ENCODE measurements around the gene USP20.

Gene USP20

DNA sequence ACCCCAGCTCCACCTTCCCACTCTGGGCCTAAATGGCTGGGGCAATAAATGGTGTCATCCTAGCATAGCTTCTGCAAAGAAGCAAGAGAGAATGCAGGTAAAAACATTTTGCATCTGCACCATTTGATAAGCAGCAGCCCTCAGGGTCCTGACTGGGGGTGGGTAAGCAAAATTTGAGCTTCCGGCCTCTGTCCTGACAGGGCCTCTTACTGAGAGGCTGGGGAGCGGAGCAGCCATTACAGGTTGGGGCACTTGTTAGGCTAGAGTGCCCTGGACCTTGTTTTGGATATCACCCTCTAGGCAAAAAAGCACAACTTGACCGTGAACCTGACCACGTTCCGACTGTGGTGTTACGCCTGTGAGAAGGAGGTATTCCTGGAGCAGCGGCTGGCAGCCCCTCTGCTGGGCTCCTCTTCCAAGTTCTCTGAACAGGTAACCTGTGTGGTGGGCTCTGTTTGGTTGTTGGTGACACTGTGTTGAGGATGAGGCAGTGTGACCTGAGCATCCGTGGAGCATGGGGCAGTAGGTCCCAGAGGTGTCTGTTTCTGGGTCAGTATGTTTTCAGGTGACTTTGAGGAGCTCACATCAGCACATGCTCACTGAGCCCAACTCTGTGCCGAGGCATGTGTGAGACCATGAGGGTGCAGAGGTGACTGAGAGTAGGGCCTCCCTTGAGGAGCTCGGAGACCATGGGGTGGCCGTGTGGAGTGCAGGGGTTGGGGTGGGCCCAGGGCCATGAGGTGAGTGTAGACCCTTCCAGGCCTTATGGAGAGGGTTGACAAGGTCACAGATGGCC is 23.1 kb downstream of the USP20 start:
- DNase-seq = no peak

DNA sequence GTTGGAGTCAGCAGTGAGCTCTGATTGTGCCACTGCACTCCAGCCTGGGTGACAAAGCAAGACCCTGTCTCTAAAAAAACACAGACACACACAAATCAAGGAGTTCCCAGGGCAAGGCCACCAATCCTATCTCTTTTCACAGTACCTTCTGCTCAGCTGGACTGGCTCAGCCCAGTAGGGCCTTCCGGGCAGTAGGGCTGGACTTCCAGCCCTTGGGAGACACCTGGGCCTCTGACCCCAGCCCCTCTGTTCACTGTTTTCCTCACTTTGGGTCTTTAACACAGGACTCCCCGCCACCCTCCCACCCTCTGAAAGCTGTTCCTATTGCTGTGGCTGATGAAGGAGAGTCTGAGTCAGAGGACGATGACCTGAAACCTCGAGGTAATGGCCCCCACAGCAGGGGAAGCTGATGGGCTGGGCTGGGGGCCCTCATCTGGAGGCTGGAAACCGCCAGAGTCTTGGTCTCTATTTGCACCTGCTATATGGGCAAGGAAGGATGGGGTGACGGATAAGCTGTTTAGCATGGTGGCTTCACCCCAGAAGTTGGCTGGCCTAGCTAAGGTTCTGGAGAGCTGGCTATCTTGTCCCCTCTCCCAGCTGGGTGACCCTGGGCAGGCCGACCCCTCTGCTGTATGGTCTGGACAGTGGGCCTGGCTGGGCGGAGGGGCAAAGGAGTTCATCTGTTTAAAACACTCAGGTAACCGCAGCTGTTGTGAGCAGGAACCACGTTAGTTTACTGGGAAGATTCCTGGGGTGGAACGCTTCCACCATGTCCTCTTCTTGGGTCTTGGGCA is 25.6 kb downstream of the USP20 start:
- no peak for DNase-seq

DNA sequence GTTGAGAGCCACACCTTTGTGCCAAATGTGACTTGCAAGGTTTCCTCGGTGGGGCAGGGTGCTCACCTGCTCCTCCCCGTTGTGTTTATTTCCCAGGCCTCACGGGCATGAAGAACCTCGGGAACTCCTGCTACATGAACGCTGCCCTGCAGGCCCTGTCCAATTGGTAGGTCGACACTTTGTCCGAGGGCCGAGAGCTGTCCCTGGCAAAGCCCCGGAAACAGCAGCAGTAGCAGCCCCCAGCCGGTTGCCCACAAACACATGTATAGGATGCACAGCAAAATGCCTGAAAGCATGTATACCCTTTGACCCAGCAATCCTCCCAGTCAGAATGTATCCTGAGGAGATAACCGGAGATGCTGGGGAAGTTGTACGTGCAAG is 26.2 kb downstream of the USP20 start:
- no peak for DNase-seq

DNA sequence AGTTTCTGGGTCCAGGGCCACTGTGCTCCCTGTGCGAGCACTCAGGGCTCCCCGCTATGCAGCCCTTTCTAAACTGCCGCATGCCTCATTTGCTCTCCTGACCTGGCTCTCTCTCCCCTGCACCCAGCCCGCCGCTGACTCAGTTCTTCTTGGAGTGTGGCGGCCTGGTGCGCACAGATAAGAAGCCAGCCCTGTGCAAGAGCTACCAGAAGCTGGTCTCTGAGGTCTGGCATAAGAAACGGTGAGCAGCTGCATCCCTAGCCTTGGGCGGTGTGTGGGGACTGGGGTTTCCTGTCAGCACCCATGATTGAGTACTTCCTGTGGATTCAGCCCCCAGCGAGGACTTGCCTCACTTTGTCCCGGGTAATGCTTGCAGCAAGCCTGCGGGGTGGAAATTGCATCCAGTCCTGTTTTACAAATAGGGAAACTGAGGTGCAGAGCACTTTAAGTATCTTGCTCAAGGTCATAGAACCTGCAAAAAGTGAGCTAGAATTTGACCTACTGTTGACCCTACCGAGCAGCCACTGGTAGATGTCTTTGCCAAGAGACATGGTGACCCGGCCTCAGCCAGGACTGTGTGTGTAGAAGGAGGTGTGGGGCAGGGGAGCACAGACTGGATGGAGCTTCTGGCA is 27.9 kb downstream of the USP20 start:
- DNase-seq = no peak

DNA sequence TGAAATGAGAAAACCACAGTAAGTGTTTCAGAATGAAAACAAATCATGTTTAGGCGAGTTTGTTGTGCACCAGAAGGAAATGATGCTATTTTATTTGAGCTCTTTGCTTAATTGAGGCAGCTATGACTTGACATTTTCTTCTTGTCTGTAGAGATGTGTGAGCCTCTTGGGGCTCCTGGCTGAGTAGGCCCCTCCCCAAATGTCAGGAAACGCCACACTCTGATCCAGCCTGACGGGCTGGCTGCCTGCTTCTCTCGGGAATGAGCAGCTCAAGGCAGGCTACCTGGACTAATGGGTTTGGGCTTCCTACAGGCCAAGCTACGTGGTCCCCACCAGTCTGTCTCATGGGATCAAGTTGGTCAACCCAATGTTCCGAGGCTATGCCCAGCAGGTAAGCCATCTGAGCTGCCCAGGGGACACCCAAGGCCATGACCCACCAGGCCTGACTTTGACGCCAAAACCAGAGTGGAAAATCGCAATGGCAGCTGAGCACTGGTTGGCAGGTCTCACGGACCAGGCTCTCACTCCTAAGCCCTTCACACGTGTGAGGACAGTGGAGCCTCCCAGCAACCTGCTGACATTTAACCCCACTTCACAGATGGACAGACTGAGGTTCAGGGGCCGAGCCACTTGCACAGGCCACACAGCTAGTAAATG is 29.9 kb downstream of the USP20 start:
- no peak for DNase-seq

DNA sequence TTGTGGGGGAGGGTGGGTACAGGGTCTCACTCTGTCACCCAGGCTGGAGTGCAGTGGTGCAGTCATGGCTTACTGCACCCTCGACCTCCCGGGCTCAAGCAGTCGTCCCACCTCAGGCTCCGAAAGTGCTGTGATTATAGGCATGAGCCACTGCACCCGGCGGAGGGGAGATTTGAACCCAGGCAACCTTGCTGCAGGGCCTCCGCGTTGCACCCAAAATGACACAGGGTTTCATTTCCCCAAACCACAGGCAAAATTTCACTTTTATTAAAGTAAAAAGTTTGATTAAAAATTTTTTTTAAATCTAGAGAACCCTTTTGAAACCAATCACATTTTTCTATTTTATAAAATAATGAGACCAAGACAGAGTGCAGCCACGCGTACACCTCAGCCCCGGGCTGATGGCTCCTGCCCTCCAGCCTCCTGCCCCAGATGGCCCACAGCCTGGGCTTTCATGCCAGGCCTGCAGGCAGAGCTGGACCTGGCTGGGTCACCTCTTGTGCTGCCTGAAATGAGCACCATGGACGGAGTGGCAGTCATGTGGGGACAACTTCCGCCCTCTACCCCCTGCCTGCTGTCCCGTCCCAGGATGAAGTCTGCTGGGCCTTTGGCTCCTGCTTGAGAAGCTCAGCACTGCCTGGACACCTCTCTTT is 30.5 kb downstream of the USP20 start:
- DNase-seq = no peak

DNA sequence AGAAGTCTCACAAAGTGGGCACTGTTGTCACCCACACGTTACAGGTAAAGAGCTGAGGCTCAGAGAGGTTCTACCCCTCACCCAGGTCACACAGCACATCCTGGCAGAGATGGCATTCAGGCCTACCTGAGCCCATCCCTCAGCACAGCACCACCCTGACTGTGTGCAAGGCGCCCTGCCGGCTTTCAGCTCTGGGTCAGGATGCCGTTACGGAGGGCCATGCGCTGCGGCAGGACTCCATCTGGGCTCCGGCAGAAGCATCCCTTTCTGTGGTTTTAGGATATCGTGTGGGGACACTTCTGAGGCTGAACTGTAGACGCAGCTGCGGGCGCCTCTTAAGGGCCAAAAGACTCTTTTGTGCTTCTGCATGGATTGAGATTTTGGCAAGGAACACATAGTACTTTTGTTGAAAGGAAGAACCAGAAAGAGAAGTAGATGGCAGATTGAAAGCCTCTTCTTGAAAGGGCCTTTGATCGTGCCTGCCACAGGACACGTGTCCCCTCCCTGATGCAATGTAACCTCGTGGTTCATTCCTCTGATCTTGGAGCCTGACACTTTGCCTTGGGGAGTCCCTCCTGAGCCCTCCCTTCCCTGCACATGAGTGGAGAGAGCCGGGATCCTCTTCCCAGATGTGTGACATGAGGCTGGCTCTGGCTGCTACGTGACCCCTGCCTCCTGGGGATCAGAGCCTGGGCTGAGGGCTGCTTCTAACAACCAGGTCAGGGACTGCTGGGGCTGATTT is 31.3 kb downstream of the USP20 start:
- DNase-seq = no peak

DNA sequence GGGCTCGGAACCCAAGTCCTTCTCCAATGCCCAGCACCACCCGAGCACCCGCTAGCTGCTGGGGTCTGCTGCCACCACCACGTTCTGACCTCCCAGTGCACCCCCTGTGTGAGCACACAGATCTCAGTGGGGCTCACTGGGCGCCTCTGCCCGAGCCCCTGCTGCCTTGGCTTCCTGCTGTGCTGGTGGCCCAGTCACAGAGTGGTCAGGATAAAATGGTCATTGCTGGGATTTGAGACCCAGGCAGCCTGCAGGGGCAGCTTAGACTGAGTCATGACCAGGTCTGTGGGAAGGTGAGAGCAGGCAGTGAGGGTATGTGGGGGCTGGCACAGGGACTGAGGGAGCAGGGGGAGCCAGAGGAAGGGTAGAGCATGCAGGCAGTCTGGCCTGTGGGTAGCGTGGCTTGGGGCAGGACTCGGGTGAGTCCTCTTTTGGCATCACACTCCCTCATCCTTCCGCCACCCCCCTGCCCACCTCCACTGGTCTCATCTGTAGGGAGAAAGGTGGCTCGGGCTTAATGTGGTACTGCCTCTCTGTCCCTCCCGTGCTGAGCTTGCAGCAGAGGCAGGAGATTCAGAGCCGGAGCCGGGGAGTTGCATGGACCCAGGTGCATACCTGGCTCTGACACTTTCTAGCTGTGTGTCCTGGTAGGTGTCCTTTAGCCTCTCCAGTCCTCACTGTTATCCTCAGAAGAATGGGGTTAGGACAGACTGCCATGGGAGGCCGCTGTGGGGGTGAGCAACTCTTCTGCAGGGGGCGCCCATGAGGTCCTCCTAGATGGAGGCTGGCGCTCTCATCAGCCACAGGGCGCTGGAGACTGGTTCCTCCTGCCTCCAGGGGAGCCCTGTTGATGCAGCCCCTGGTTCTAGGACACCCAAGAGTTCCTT is 32.1 kb downstream of the USP20 start:
- no peak for DNase-seq

DNA sequence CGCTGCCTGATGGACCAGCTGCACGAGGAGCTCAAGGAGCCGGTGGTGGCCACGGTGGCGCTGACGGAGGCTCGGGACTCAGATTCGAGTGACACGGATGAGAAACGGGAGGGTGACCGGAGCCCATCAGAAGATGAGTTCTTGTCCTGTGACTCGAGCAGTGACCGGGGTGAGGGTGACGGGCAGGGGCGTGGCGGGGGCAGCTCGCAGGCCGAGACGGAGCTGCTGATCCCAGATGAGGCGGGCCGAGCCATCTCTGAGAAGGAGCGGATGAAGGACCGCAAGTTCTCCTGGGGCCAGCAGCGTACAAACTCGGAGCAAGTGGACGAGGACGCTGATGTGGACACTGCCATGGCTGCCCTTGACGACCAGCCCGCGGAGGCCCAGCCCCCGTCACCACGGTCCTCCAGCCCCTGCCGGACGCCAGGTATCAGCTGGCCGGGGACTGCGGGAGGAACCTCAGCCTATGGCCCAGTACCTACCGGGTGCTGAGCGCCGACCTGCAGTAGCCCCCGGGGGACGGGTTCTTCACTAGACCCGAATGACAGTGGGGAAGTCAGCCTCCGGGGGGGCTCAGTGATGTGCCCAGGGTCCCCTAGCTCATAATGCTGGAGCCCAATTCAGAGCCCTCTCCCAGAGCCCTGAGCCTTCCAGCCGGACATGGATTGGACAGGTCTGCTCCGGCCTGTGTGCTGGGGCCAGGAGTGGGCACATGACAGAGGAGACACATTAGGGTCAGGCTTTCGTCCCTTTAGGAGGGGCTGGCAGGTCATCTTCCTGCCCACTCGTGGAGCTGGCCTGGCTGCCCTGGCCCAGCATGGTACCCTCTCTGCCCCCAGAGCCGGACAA is 33.0 kb downstream of the USP20 start:
- no peak for DNase-seq

DNA sequence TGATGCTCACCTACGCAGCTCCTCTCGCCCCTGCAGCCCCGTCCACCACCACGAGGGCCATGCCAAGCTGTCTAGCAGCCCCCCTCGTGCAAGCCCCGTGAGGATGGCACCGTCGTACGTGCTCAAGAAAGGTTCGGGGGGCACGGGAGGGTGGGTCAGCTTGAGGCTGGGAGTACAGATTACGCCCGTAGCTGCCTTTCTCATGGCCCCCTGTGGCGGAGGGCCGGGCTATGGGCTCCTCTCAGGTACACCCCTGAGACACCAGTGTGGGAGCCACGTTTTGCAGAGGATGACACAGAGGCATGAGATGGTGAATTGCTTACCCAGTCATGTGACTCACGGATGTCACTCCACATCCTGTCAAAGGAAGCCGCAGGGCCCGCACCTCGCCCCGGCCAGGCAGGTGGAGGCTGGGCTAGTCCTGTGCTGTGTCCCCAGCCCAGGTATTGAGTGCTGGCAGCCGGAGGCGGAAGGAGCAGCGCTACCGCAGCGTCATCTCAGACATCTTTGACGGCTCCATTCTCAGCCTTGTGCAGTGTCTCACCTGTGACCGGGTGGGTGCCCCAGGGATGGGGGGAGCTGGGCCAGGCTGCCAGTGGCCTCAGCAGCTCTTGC is 33.7 kb downstream of the USP20 start:
- no peak for DNase-seq

DNA sequence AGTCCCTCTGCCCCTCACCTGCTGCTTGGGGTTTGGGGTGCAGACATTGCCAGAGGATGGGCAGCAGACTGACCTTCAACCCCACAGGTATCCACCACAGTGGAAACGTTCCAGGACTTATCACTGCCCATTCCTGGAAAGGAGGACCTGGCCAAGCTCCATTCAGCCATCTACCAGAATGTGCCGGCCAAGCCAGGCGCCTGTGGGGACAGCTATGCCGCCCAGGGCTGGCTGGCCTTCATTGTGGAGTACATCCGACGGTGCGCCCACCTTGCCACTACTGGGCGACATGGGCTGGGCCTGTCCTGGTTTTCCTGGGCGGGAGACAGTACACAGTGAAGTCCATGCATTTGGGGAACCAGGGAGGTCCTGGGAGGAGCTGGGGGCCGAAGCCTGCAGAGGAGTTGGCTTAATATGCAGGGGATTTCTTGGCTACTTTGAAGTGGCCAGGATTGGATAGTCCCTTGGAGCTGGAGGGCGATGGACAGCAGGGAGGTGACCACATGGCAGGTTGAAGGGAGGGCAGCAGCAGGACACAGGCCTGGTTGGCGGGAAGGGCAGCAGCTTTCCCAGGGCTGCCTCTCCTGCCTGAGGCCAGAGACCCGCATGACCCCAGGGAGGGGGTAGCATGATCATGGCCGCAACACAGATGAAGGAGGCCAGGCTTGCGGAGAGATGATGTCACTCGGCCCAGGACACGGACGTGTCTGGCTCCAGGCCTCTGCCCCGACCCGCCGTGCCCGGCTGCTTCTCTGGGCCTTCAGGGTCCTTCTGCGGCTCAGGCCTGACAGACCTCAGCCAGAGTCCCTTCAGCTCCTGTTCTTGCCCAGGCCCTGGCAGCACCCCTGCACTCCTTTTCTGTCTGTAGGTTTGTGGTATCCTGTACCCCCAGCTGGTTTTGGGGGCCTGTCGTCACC is 34.6 kb downstream of the USP20 start:
- DNase-seq = no peak

DNA sequence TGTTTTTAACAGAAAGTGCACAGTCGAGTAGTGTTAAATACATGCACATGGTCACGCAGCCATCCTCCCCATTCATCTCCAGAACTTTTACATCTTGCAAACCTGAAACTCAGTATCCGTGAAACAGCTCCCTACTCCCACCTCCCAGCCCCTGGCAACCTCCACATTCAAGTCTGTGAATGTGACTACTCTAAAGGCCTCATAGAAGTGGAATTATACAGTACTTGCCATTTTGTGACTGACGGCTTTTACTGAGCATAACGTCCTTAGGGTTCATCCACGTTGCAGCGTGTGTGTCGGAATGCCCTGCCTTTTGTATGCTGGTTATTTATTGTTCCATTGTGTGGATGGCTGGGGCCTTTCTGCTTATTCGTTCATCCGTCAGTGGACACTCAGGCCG is 35.8 kb downstream of the USP20 start:
- DNase-seq = no peak

DNA sequence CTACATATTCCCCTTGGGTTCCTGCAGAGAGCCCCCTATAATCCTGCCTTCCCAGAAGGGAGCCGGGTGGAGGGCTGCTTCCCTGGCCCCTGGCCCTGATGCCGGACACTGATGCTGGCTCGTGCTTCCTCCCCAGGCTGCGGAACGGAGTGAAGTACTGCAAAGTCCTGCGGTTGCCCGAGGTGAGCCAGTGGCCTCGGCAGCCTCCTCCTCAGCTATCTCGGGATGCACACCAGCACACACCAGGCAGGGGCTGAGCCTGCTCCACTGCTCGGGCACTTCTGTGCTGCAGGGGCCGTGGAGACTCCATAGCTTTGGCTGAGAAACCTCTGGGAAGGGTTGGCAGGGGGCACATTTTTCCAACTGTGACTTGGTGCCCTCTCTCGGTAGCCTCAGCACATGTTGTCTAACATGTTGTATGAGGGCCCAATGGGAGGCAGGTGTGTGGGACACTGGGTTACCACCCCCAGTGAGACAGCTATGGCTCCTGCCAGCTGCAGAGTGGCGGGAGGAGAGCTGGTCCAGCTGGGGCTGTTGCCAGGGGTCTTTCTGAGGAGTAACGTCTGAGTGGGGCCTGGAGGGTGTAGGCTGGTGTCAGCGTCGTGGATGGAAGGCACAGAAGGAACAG is 38.4 kb downstream of the USP20 start:
- DNase-seq = no peak

DNA sequence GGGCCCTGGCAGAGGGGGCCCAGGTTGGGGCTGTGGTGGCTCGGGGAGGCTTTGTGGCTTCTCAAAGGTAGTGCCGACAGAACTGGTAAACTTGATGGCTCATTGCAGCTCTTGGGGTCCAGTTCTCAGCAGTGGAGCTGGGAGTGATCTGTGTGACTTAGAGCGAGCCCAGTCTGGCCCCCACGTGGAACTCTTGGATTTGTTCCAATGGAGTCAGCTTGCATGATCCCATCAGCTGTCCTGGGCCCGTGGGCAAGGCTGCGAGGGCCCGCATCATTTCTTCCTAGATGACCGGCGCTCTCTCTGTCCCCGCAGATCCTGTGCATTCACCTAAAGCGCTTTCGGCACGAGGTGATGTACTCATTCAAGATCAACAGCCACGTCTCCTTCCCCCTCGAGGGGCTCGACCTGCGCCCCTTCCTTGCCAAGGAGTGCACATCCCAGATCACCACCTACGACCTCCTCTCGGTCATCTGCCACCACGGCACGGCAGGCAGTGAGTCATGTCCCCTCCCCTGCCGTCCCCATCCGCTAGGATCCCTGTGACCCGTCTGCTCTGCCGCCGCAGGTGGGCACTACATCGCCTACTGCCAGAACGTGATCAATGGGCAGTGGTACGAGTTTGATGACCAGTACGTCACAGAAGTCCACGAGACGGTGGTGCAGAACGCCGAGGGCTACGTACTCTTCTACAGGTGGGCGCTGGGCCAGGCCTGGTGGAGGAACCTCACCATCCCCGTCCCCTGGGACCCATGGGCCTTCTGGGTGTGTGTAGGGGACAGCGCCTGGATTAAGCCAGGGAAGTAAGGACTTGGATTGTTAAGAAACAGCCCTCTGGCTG is 39.2 kb downstream of the USP20 start:
- DNase-seq = no peak

DNA sequence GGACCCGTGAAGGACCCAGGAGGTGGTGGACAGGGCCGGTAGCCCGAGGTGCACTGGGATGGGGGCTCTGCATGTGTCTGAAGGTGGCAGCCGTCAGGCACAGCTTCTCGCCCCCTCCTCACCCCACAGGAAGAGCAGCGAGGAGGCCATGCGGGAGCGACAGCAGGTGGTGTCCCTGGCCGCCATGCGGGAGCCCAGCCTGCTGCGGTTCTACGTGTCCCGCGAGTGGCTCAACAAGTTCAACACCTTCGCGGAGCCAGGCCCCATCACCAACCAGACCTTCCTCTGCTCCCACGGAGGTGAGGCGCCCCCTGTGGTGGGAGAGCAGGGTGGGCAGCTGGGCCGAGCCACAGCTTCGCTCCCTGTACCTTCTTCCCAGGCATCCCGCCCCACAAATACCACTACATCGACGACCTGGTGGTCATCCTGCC is 39.9 kb downstream of the USP20 start:
- peak; percentile 13 for DNase-seq

DNA sequence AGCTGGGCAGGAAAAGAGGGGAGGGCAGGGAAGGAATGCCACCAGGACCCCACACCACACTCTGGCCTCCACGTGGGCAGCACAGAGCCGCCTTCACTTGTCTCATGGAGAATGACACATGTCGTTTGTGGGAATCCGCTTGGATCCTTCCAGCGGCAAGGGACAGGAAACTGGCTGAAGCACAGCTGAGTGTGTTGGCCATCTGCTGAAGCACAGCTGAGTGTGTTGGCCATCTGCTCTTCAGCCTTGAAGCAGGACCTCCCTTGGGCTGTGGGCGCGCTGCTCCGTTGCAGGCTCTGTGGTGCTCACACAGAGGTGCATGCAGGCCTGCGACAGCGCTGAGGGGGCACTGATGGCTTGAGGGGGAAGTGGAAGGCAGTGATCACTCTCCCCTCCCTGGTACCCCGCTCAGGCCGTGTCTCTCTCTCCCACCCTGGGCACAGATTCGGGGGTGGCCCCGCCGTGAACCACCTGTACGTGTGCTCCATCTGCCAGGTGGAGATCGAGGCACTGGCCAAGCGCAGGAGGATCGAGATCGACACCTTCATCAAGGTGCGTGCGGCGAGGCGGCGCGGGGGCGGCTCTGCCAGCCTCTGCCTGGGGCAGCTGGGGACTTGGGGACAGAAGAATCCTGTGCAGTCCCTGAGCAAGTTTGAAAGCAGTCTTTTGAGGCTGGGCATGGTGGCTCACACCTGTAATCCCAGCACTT is 40.6 kb downstream of the USP20 start:
- peak; percentile 65 for DNase-seq

Measured in DMS53 (cell line).